SK-N-SH (cell line): Measurements from ENCODE around the gene CLDN5.

Source experiments
- CTCF ChIP-seq: fragments of 200-600 bp; sonication (generic); IDR thresholded peaks from 2 replicates; pipeline ENCODE4 v1.6.1; 2017; ENCODE audit warnings: antibody characterized with exemption, mild to moderate bottlenecking, moderate library complexity
- EP300 ChIP-seq, 2 experiments: IDR thresholded peaks; 2 replicates each; pipeline versions ENCODE4 v1.4.0 to v1.6.1; 2012; ENCODE audit warnings: borderline replicate concordance in 1 of 2, low read depth in 1 of 2, low read length in 1 of 2
- GABPA ChIP-seq: IDR thresholded peaks from 2 replicates; pipeline ENCODE4 v1.4.0; 2012; ENCODE audit warnings: low read depth, mild to moderate bottlenecking
- JUND ChIP-seq: IDR thresholded peaks from 2 replicates; pipeline ENCODE4 v1.4.0; 2012
- MXI1 ChIP-seq: IDR thresholded peaks from 2 replicates; pipeline ENCODE4 v1.6.1; 2012; ENCODE audit warnings: mild to moderate bottlenecking, low read depth, low read length, improper control_type of control experiment
- POLR2AphosphoS5 ChIP-seq: IDR thresholded peaks from 2 replicates; pipeline ENCODE4 v1.6.1; 2012; ENCODE audit warnings: low read depth, low read length
- RAD21 ChIP-seq: IDR thresholded peaks from 2 replicates; pipeline ENCODE4 v1.6.1; 2012; ENCODE audit warnings: mild to moderate bottlenecking, low read length
- REST ChIP-seq: IDR thresholded peaks from 2 replicates; pipeline ENCODE4 v1.6.1; 2012; ENCODE audit warnings: mild to moderate bottlenecking, low read depth, low read length, moderate library complexity
- RXRA ChIP-seq: IDR thresholded peaks from 2 replicates; pipeline ENCODE4 v1.4.0; 2012; ENCODE audit warnings: low read depth, mild to moderate bottlenecking, borderline replicate concordance
- TEAD4 ChIP-seq: IDR thresholded peaks from 2 replicates; pipeline ENCODE4 v1.4.0; 2012; ENCODE audit warnings: mild to moderate bottlenecking, borderline replicate concordance; ENCODE audit not compliant: insufficient read depth

- TF ChIP-seq EP300 (IDR thresholded peaks at IDR 0.05; ENCODE audit: borderline replicate concordance in 1 of 2, low read depth in 1 of 2, low read length in 1 of 2): no peak
- TF ChIP-seq REST: no peak
- no peak for TF ChIP-seq CTCF
- no peak for TF ChIP-seq GABPA
- TF ChIP-seq TEAD4: no peak
- TF ChIP-seq POLR2AphosphoS5: no peak
- no peak for TF ChIP-seq RAD21
- TF ChIP-seq MXI1: no peak
- no peak for TF ChIP-seq RXRA
- no peak for TF ChIP-seq JUND
Observed at GRCh38 chr22:19488285-19488684, 35.9 kb downstream of the CLDN5 start.
